Upper lobe of left lung (tissue), 4 donors: Measurements from ENCODE around the gene NAV2.

ENCODE experiments used
- CTCF ChIP-seq, 6 experiments: fragments of 450-650 bp in 4 of 6; fragments of 200-600 bp in 2 of 6; sonication (generic) in 2 of 6; IDR thresholded peaks; one replicate each; pipeline ENCODE4 v1.5.1; 2016 to 2019; ENCODE audit warnings: antibody characterized with exemption in 6 of 6
- POLR2A ChIP-seq, 4 donors: fragments of 450-650 bp; IDR thresholded peaks; one replicate each; pipeline ENCODE4 v1.5.1; 2016 to 2017; ENCODE audit warnings: antibody characterized with exemption in 4 of 4, mild to moderate bottlenecking in 2 of 4
- POLR2AphosphoS5 ChIP-seq, 2 donors: sonication (generic); formaldehyde crosslinking; IDR thresholded peaks; one replicate each; pipeline ENCODE4 v1.5.1; 2017; ENCODE audit warnings: antibody characterized with exemption in 2 of 2

GRCh38 chr11:19747634-19748033, 35.0 kb downstream of the NAV2 start:
- TF ChIP-seq CTCF (IDR thresholded peaks at IDR 0.05) (no peak), POLR2AphosphoS5 (IDR thresholded peaks at IDR 0.05) (no peak), POLR2A (IDR thresholded peaks at IDR 0.05) (no peak)
